HepG2 (cell line): Measurements from ENCODE around the gene TMEM223. TPM values are rescaled to one million over a fixed set of nuclear protein-coding genes. Genes with fewer than 3 reads are reported as not detected.

Experiments used
- DRAP1 ChIP-seq: IDR thresholded peaks from 2 replicates; pipeline ENCODE4 v1.6.1; 2016; ENCODE audit warnings: missing genetic modification reagents, missing compliant biosample characterization
- FOXA1 ChIP-seq, 2 experiments: fragments of 450-650 bp in 1 of 2; sonication (generic) in 1 of 2; formaldehyde crosslinking in 1 of 2; IDR thresholded peaks; 2 replicates each; pipeline versions ENCODE4 v1.4.0 to v1.6.1; 2016 to 2020; ENCODE audit warnings: missing genetic modification reagents in 1 of 2
- FOXC1 ChIP-seq: sonication (generic); formaldehyde crosslinking; IDR thresholded peaks from 2 replicates; pipeline ENCODE4 v1.8.0; 2022; ENCODE audit warnings: mild to moderate bottlenecking, missing genetic modification reagents, borderline replicate concordance
- IKZF4 ChIP-seq: sonication (generic); formaldehyde crosslinking; IDR thresholded peaks from 2 replicates; pipeline ENCODE4 v1.5.1; 2020; ENCODE audit warnings: borderline replicate concordance, mild to moderate bottlenecking, low read depth, missing genetic modification reagents; ENCODE audit errors: not compliant biosample characterization
- IRF2 ChIP-seq: IDR thresholded peaks from 2 replicates; pipeline ENCODE4 v1.6.1; 2018; ENCODE audit warnings: missing genetic modification reagents, missing compliant biosample characterization
- MED1 ChIP-seq: sonication (generic); formaldehyde crosslinking; IDR thresholded peaks from 2 replicates; pipeline ENCODE4 v1.4.0; 2020; ENCODE audit warnings: missing genetic modification reagents
- MEF2D ChIP-seq: sonication (generic); formaldehyde crosslinking; IDR thresholded peaks from 2 replicates; pipeline ENCODE4 v1.5.1; 2020; ENCODE audit warnings: mild to moderate bottlenecking, missing genetic modification reagents
- PHF21A ChIP-seq: sonication (generic); formaldehyde crosslinking; IDR thresholded peaks from 2 replicates; pipeline ENCODE4 v1.5.0; 2020; ENCODE audit warnings: mild to moderate bottlenecking, missing genetic modification reagents
- TFE3 ChIP-seq: IDR thresholded peaks from 2 replicates; pipeline ENCODE4 v1.6.1; 2016
- ZBTB1 ChIP-seq: sonication (generic); formaldehyde crosslinking; IDR thresholded peaks from 2 replicates; pipeline ENCODE4 v1.4.0; 2020; ENCODE audit warnings: missing genetic modification reagents, borderline replicate concordance
- ZNF160 ChIP-seq: sonication (generic); formaldehyde crosslinking; IDR thresholded peaks from 2 replicates; pipeline ENCODE4 v1.8.0; 2022; ENCODE audit warnings: mild to moderate bottlenecking, inconsistent platforms, missing genetic modification reagents
- ZNF337 ChIP-seq: sonication (generic); formaldehyde crosslinking; IDR thresholded peaks from 2 replicates; pipeline ENCODE4 v1.5.1; 2020; ENCODE audit warnings: missing genetic modification reagents, low read depth, mild to moderate bottlenecking, borderline replicate concordance
- ZNF431 ChIP-seq: sonication (generic); formaldehyde crosslinking; IDR thresholded peaks from 2 replicates; pipeline ENCODE4 v1.9.0; 2022; ENCODE audit warnings: missing genetic modification reagents, low read depth, mild to moderate bottlenecking, borderline replicate concordance
- ZNF768 ChIP-seq: sonication (generic); formaldehyde crosslinking; IDR thresholded peaks from 2 replicates; pipeline ENCODE4 v1.4.0; 2020; ENCODE audit warnings: missing genetic modification reagents
- ZNF772 ChIP-seq: sonication (generic); formaldehyde crosslinking; IDR thresholded peaks from 2 replicates; pipeline ENCODE4 v1.5.0; 2020; ENCODE audit warnings: mild to moderate bottlenecking, missing genetic modification reagents
- ZNF781 ChIP-seq: sonication (generic); formaldehyde crosslinking; IDR thresholded peaks from 2 replicates; pipeline ENCODE4 v1.5.1; 2020; ENCODE audit warnings: borderline replicate concordance, mild to moderate bottlenecking, missing genetic modification reagents; ENCODE audit errors: not compliant biosample characterization
- ZNF841 ChIP-seq: sonication (generic); formaldehyde crosslinking; IDR thresholded peaks from 2 replicates; pipeline ENCODE4 v1.8.1; 2023; ENCODE audit warnings: missing genetic modification reagents, borderline replicate concordance
- polyA plus RNA-seq, 8 experiments: library from polyadenylated mRNA; depleted of rRNA in 3 of 8; stranded (reverse) in 7 of 8; unstranded in 1 of 8; fragments of >200 nt; fragmentation: Illumina TruSeq in 4 of 8; extraction: Trizol in 4 of 8; gene quantifications; 2 replicates each; pipeline versions ENCODE4 v1.2.1 to v1.2.3, GENCODE V29; 2011 to 2016; ENCODE audit warnings: low read depth in 4 of 8, missing spikeins in 1 of 8, mixed read lengths in 1 of 8; ENCODE audit not compliant: insufficient read depth in 1 of 8
- total RNA-seq, 5 experiments: library from RNA; depleted of rRNA; stranded (reverse); fragments of >200 nt; fragmentation: Illumina TruSeq; extraction: Trizol; gene quantifications; 2 replicates each; pipeline ENCODE4 v1.2.3, GENCODE V29; 2016; ENCODE audit warnings: low read depth in 1 of 5
- TF ChIP-seq, protein P1 (sequence below): sonication (generic); formaldehyde crosslinking; IDR thresholded peaks from 2 replicates; pipeline ENCODE4 v1.4.0; 2020; ENCODE audit warnings: mild to moderate bottlenecking, missing genetic modification reagents
- TF ChIP-seq, protein P2 (sequence below): sonication (generic); formaldehyde crosslinking; IDR thresholded peaks from 2 replicates; pipeline ENCODE4 v1.8.1; 2023; ENCODE audit warnings: mild to moderate bottlenecking, missing genetic modification reagents, borderline replicate concordance
- TF ChIP-seq, protein P3 (sequence below): sonication (generic); formaldehyde crosslinking; IDR thresholded peaks from 2 replicates; pipeline ENCODE4 v1.4.0; 2020; ENCODE audit warnings: mild to moderate bottlenecking, missing genetic modification reagents

Gene TMEM223
- total and polyA plus RNA-seq, 2 of the 13 experiments (the other 11 are each of a cell fraction or from before 2014, with no cell fraction given) = 19.5 to 24.9 TPM

- TF ChIP-seq ZNF160 (CRISPR knock-in tag) (peak; percentile 84; the same call in 1 of the 2 replicates), FOXA1 (IDR thresholded peaks at IDR 0.05) (no peak), FOXA1 (CRISPR knock-in tag; IDR thresholded peaks at IDR 0.05) (no peak), MEF2D (CRISPR knock-in tag) (peak; percentile 50; the same call in 1 of the 2 replicates), ZNF841 (CRISPR knock-in tag) (no peak), ZNF431 (CRISPR knock-in tag) (0 out of 2 replicates have a peak, but pooled peaks have one; percentile 59), DRAP1 (peak; percentile 65), IKZF4 (CRISPR knock-in tag) (peak; percentile 93), ZNF337 (CRISPR knock-in tag) (peak; percentile 83; the same call in 1 of the 2 replicates), FOXC1 (CRISPR knock-in tag) (peak; percentile 93; the same call in 1 of the 2 replicates), IRF2 (CRISPR knock-in tag) (peak; percentile 35; the same call in 1 of the 2 replicates), ZNF772 (CRISPR knock-in tag) (peak; percentile 88), ZBTB1 (CRISPR knock-in tag) (0 out of 2 replicates have a peak, but pooled peaks have one; percentile 30), PHF21A (CRISPR knock-in tag) (peak; percentile 47; the same call in 1 of the 2 replicates), ZNF768 (CRISPR knock-in tag) (peak; percentile 70), MED1 (CRISPR knock-in tag) (peak; percentile 41; the same call in 1 of the 2 replicates), TFE3 (peak; percentile 54), ZNF781 (CRISPR knock-in tag) (peak; percentile 96)
- TF ChIP-seq, protein P1, sequence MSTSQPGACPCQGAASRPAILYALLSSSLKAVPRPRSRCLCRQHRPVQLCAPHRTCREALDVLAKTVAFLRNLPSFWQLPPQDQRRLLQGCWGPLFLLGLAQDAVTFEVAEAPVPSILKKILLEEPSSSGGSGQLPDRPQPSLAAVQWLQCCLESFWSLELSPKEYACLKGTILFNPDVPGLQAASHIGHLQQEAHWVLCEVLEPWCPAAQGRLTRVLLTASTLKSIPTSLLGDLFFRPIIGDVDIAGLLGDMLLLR (CRISPR knock-in tag) = peak; percentile 53; the same call in 1 of the 2 replicates
- TF ChIP-seq, protein P2, sequence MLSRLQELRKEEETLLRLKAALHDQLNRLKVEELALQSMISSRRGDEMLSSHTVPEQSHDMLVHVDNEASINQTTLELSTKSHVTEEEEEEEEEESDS (CRISPR knock-in tag) = 0 out of 2 replicates have a peak, but pooled peaks have one; percentile 15
- TF ChIP-seq, protein P3, sequence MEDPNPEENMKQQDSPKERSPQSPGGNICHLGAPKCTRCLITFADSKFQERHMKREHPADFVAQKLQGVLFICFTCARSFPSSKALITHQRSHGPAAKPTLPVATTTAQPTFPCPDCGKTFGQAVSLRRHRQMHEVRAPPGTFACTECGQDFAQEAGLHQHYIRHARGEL (CRISPR knock-in tag) = peak; percentile 54; the same call in 1 of the 2 replicates
These were observed at the start of gene TMEM223 (continued) for GRCh38 chr11:62791501-62792201.
